K562 (cell line): Measurements from ENCODE around the gene FRRS1. TPM values are rescaled to one million over a fixed set of nuclear protein-coding genes. Genes with fewer than 3 reads are reported as not detected.

Experiments used
- CBX1 ChIP-seq: sonication (generic); IDR thresholded peaks from 2 replicates; pipeline ENCODE4 v1.6.1; 2016; ENCODE audit warnings: antibody characterized with exemption, low read depth, mild to moderate bottlenecking
- DLX4 ChIP-seq: fragments of 250-450 bp; sonication (Bioruptor Pico); IDR thresholded peaks from 2 replicates; pipeline ENCODE4 v1.6.1; 2021; ENCODE audit warnings: mild to moderate bottlenecking
- ETV1 ChIP-seq: fragments of 450-650 bp; conservative IDR thresholded peaks from 2 replicates; pipeline ENCODE4 v1.6.1; 2016; ENCODE audit warnings: missing genetic modification characterization, control low read depth, low read depth, missing compliant biosample characterization
- HDAC1 ChIP-seq, 2 experiments: fragments of 450-650 bp; IDR thresholded peaks; 2 replicates each; pipeline ENCODE4 v1.6.1; 2016 to 2017; ENCODE audit warnings: inconsistent platforms in 1 of 2, mild to moderate bottlenecking in 1 of 2, moderate library complexity in 1 of 2
- HDAC6 ChIP-seq: IDR thresholded peaks from 2 replicates; pipeline ENCODE4 v1.6.1; 2012; ENCODE audit warnings: low read depth, mild to moderate bottlenecking, control low read depth, inconsistent platforms, low read length, moderate library complexity
- HDAC8 ChIP-seq: fragments of 450-650 bp; IDR thresholded peaks from 2 replicates; pipeline ENCODE4 v1.6.1; 2016; ENCODE audit warnings: mild to moderate bottlenecking, missing genetic modification characterization, moderate library complexity, missing compliant biosample characterization
- HMGXB4 ChIP-seq: sonication (generic); formaldehyde crosslinking; IDR thresholded peaks from 2 replicates; pipeline ENCODE4 v1.8.1; 2023; ENCODE audit warnings: mild to moderate bottlenecking, missing genetic modification reagents
- HNRNPUL1 ChIP-seq: fragments of 200-400 bp; formaldehyde crosslinking; IDR thresholded peaks from 2 replicates; pipeline ENCODE4 v1.6.1; 2017; ENCODE audit warnings: low read length
- IRF2 ChIP-seq: sonication (generic); formaldehyde crosslinking; IDR thresholded peaks from 2 replicates; pipeline ENCODE4 v1.8.1; 2022; ENCODE audit warnings: mild to moderate bottlenecking, missing genetic modification reagents
- KAT8 ChIP-seq: fragments of 450-650 bp; IDR thresholded peaks from 2 replicates; pipeline ENCODE4 v1.6.1; 2016; ENCODE audit warnings: low read depth, mild to moderate bottlenecking
- MTA3 ChIP-seq: fragments of 450-650 bp; formaldehyde crosslinking; IDR thresholded peaks from 2 replicates; pipeline ENCODE4 v1.6.1; 2017; ENCODE audit warnings: mild to moderate bottlenecking, borderline replicate concordance
- POLR2B ChIP-seq: fragments of 450-650 bp; IDR thresholded peaks from 2 replicates; pipeline ENCODE4 v1.6.1; 2018; ENCODE audit warnings: low read depth; ENCODE audit not compliant: partially characterized antibody
- RBFOX2 ChIP-seq: fragments of 200-400 bp; formaldehyde crosslinking; IDR thresholded peaks from 2 replicates; pipeline ENCODE4 v1.6.1; 2017; ENCODE audit warnings: low read depth, mild to moderate bottlenecking, low read length, moderate library complexity
- RCOR1 ChIP-seq, 2 experiments: IDR thresholded peaks; 2 replicates each; pipeline ENCODE4 v1.6.1; 2012; ENCODE audit warnings: low read depth in 2 of 2, low read length in 2 of 2, borderline replicate concordance in 1 of 2, improper control_type of control experiment in 1 of 2
- SETDB1 ChIP-seq: IDR thresholded peaks from one replicate; pipeline ENCODE4 v1.6.1; 2012; ENCODE audit warnings: low read length, control low read depth, inconsistent platforms
- SMARCA4 ChIP-seq: fragments of 450-650 bp; IDR thresholded peaks from 2 replicates; pipeline ENCODE4 v1.6.1; 2016
- TBL1XR1 ChIP-seq, 2 experiments: IDR thresholded peaks; 2 replicates each; pipeline ENCODE4 v1.6.1; 2012; ENCODE audit warnings: improper control_type of control experiment in 2 of 2, low read length in 2 of 2, mild to moderate bottlenecking in 1 of 2
- TCF3 ChIP-seq: sonication (generic); formaldehyde crosslinking; IDR thresholded peaks from 2 replicates; pipeline ENCODE4 v1.4.0; 2020; ENCODE audit warnings: mild to moderate bottlenecking, missing genetic modification reagents
- U2AF1 ChIP-seq: fragments of 200-400 bp; formaldehyde crosslinking; optimal IDR thresholded peaks from 2 replicates; pipeline ENCODE3; 2017; ENCODE audit warnings: mild to moderate bottlenecking, low read depth, low read length, moderate library complexity
- ZNF133 ChIP-seq: fragments of 250-450 bp; sonication (Bioruptor Pico); IDR thresholded peaks from 2 replicates; pipeline ENCODE4 v1.4.0; 2020; ENCODE audit warnings: mild to moderate bottlenecking
- ZNF324 ChIP-seq: fragments of 250-450 bp; sonication (Bioruptor Pico); IDR thresholded peaks from 2 replicates; pipeline ENCODE4 v1.4.0; 2020; ENCODE audit warnings: mild to moderate bottlenecking
- ZNF384 ChIP-seq: IDR thresholded peaks from 2 replicates; pipeline ENCODE4 v1.6.1; 2012; ENCODE audit warnings: low read depth, low read length, improper control_type of control experiment
- ZNF395 ChIP-seq: fragments of 200-800 bp; sonication (Bioruptor generic); IDR thresholded peaks from 2 replicates; pipeline ENCODE4 v1.6.1; 2017; ENCODE audit warnings: missing genetic modification characterization, missing compliant biosample characterization
- ZNF436 ChIP-seq: fragments of 250-450, 450-650 bp; sonication (Bioruptor Pico); formaldehyde crosslinking; IDR thresholded peaks from 2 replicates; pipeline ENCODE4 v1.7.0; 2020; ENCODE audit warnings: mild to moderate bottlenecking
- ZNF639 ChIP-seq, 2 experiments: fragments of 200-800 bp in 1 of 2; sonication (Bioruptor generic) in 1 of 2; sonication (generic) in 1 of 2; formaldehyde crosslinking in 1 of 2; IDR thresholded peaks in 1 of 2; conservative IDR thresholded peaks in 1 of 2; 2 replicates each; pipeline versions ENCODE4 v1.5.0 to v1.6.1; 2016 to 2020; ENCODE audit warnings: missing compliant biosample characterization in 1 of 2, missing genetic modification characterization in 1 of 2, missing genetic modification reagents in 1 of 2
- ZNF668 ChIP-seq: fragments of 250-450 bp; sonication (Bioruptor Pico); IDR thresholded peaks from 2 replicates; pipeline ENCODE4 v1.8.0; 2022; ENCODE audit warnings: mild to moderate bottlenecking, inconsistent platforms
- polyA plus RNA-seq, 8 experiments: library from polyadenylated mRNA; depleted of rRNA in 4 of 8; stranded (reverse) in 5 of 8; unstranded in 3 of 8; fragments of >200 nt; fragmentation: Nextera tagmentation in 2 of 8; fragmentation: Illumina TruSeq in 1 of 8; extraction: Ambion mirVana in 2 of 8; extraction: Trizol in 1 of 8; gene quantifications; 2 replicates each; pipeline versions ENCODE4 v1.2.1 to v1.2.3, GENCODE V29; 2011 to 2014; ENCODE audit warnings: inconsistent platforms in 1 of 8, missing spikeins in 1 of 8
- total RNA-seq, 7 experiments: library from RNA; depleted of rRNA in 6 of 7; stranded (reverse); fragments of >200 nt in 6 of 7; fragmentation: Illumina TruSeq in 2 of 7; extraction: Trizol in 2 of 7; gene quantifications; 2 replicates each; pipeline versions ENCODE4 v1.2.1 to v1.2.3, GENCODE V29; 2011 to 2021; ENCODE audit warnings: low replicate concordance in 1 of 7

FRRS1 gene
- total and polyA plus RNA-seq, 9 of the 15 experiments (the other 6 are each of a cell fraction or from before 2014, with no cell fraction given) = 0.87 to 54.0 (median 23.7) TPM

- TF ChIP-seq HNRNPUL1 = no peak
- no peak for TF ChIP-seq ZNF324 (CRISPR knock-in tag)
- TF ChIP-seq RCOR1 (IDR thresholded peaks at IDR 0.05; ENCODE audit: borderline replicate concordance in 1 of 2, low read depth in 2 of 2, low read length in 2 of 2) = no peak; a peak in 1 of 4 replicates
- no peak for TF ChIP-seq U2AF1
- peak in 1 of 2 experiments; percentile 78; a peak in 2 of 4 replicates for TF ChIP-seq HDAC1 (IDR thresholded peaks at IDR 0.05)
- TF ChIP-seq ZNF436 (CRISPR knock-in tag) = no peak
- no peak for TF ChIP-seq ZNF395 (CRISPR knock-in tag)
- 0 out of 2 replicates have a peak, but pooled peaks have one; percentile 40 for TF ChIP-seq MTA3
- no peak for TF ChIP-seq ZNF384
- TF ChIP-seq RBFOX2 = peak; percentile 46; the same call in 1 of the 2 replicates
- no peak for TF ChIP-seq HDAC6
- TF ChIP-seq POLR2B = peak; percentile 76
- no peak for TF ChIP-seq SETDB1
- TF ChIP-seq IRF2 = no peak
- peak; percentile 73 for TF ChIP-seq ETV1 (tag)
- no peak for TF ChIP-seq HMGXB4 (CRISPR knock-in tag)
- no peak for TF ChIP-seq ZNF639 (CRISPR knock-in tag; conservative IDR thresholded peaks at IDR 0.05 in 1 of 2, IDR thresholded peaks at IDR 0.05 in 1 of 2)
- TF ChIP-seq KAT8 = no peak
- TF ChIP-seq ZNF133 (CRISPR knock-in tag) = no peak
- peak; percentile 38; the same call in 1 of the 2 replicates for TF ChIP-seq TCF3 (CRISPR knock-in tag)
- TF ChIP-seq DLX4 (CRISPR knock-in tag) = no peak
- TF ChIP-seq ZNF668 (CRISPR knock-in tag) = no peak
- TF ChIP-seq TBL1XR1 (IDR thresholded peaks at IDR 0.05; ENCODE audit: low read length in 2 of 2) = 0 out of 4 replicates have a peak, but pooled peaks of 1 of the 2 experiments have one; percentile 21
- peak; percentile 32; the same call in 1 of the 2 replicates for TF ChIP-seq SMARCA4
- no peak for TF ChIP-seq CBX1
- TF ChIP-seq HDAC8 (tag) = no peak
These were observed at the start of gene FRRS1 (continued) for GRCh38 chr1:99766378-99766800.
